Stimulated activated CD8-positive, alpha-beta memory T cell treated with anti-CD3 and anti-CD28 coated beads, Interleukin-12 subunit alpha, Interleukin-12 subunit beta, amount 100 ng/mL, for 4 hours (primary cell): Measurements from ENCODE around the gene NEURL4.
A peak's percentile ranks its signal among the peaks of the same experiment; 100 is the strongest.
"Not testable (repeated sequence)": the region's sequence is repeated elsewhere in the genome, so short reads cannot be mapped to it uniquely, and the experiment has no call there.

Source experiments
- DNase-seq: peaks from one replicate; pipeline ENCODE4 v3.0.0-alpha.2; 2020; ENCODE audit warnings: low read depth

The NEURL4 gene

GRCh38 chr17:7347630-7348477, 18.7 kb upstream of the NEURL4 start:
- DNase-seq, result no peak

GRCh38 chr17:7346761-7347614, 17.9 kb upstream of the NEURL4 start:
- no peak for DNase-seq

- no peak for DNase-seq
These were observed 14.1 kb upstream of the NEURL4 start for GRCh38 chr17:7343250-7343649.

- no peak for DNase-seq
These were observed 12.7 kb upstream of the NEURL4 start for GRCh38 chr17:7341842-7342241.

- DNase-seq, result no peak
These were observed 11.0 kb upstream of the NEURL4 start for GRCh38 chr17:7340179-7340578.

GRCh38 chr17:7337600-7337999, 8.5 kb upstream of the NEURL4 start:
- not testable (repeated sequence) for DNase-seq

GRCh38 chr17:7336240-7337175, 7.4 kb upstream of the NEURL4 start, which contains the start of gene ACAP1:
Gene ACAP1, plus strand, starts transcription at chr17:7336529. Its CDS starts 206 bp downstream, at chr17:7336735.
- DNase-seq, result peak; percentile 69

- DNase-seq, result not testable (repeated sequence)
These were observed 6.6 kb upstream of the NEURL4 start for GRCh38 chr17:7335765-7336164.

GRCh38 chr17:7334938-7335538, 5.9 kb upstream of the NEURL4 start:
- no peak for DNase-seq

GRCh38 chr17:7332600-7333069, 3.5 kb upstream of the NEURL4 start:
- DNase-seq, result not testable (repeated sequence)

- no peak for DNase-seq
These were observed 3.0 kb upstream of the NEURL4 start for GRCh38 chr17:7332111-7332510.

GRCh38 chr17:7330638-7331015, 1.5 kb upstream of the NEURL4 start:
- no peak for DNase-seq

GRCh38 chr17:7329997-7330637, 982 bp upstream of the NEURL4 start:
- DNase-seq, result peak; percentile 67

GRCh38 chr17:7329374-7329996, 350 bp upstream of the NEURL4 start:
- peak; percentile 92 for DNase-seq

- no peak for DNase-seq
These were observed 1.1 kb downstream of the NEURL4 start for GRCh38 chr17:7328009-7328408.

- no peak for DNase-seq
These were observed 1.6 kb downstream of the NEURL4 start for GRCh38 chr17:7327501-7327900.

GRCh38 chr17:7327056-7327455, 2.1 kb downstream of the NEURL4 start:
- no peak for DNase-seq

- DNase-seq, result no peak
These were observed 2.9 kb downstream of the NEURL4 start for GRCh38 chr17:7326186-7326585.

GRCh38 chr17:7325031-7325528, 4.1 kb downstream of the NEURL4 start:
- no peak for DNase-seq

- DNase-seq, result no peak
These were observed 4.7 kb downstream of the NEURL4 start for GRCh38 chr17:7324438-7324779.
